ENCODE data around the gene TM2D1. TPM values are rescaled to one million over a fixed set of nuclear protein-coding genes. Genes with fewer than 3 reads are reported as not detected.
A peak's percentile ranks its signal among the peaks of the same experiment; 100 is the strongest.

Gene TM2D1
- total and polyA plus RNA-seq, 4 donors, result 13.7 to 33.4 (median 25.7) TPM

- no peak for TF ChIP-seq HNF4G (IDR thresholded peaks at IDR 0.05)
- no peak for TF ChIP-seq TAF1 (conservative IDR thresholded peaks at IDR 0.05)
- no peak for TF ChIP-seq NR2F2 (IDR thresholded peaks at IDR 0.05)
- TF ChIP-seq EGR1 (IDR thresholded peaks at IDR 0.05; ENCODE audit: low read depth in 2 of 2), result no peak
- no peak for TF ChIP-seq REST (IDR thresholded peaks at IDR 0.05)
- DNase-seq (ENCODE audit: low spot score), result no peak
- Histone ChIP-seq H3K4me1 (ENCODE audit: control insufficient read depth in 4 of 4, insufficient read depth in 4 of 4, low read length in 3 of 4) (peaks cover 4 to 35% (median 11%) of the 10 kb centered on the region in 4 donors), H3K27ac (ENCODE audit: low read depth in 1 of 2, low read length in 2 of 2) (peak overlapping the region; percentile 88 to 89), H3K9ac (ENCODE audit: low read depth in 1 of 2, low read length in 2 of 2) (no peak overlapping the region), H3K27me3 (ENCODE audit: control insufficient read depth in 4 of 4, insufficient read depth in 4 of 4, low read length in 3 of 4) (no peaks in the 10 kb centered on the region), H3K4me3 (ENCODE audit: low read depth in 1 of 3, low read length in 3 of 3) (peak overlapping the region in 2 of 3 donors; percentile 73 to 82), H3K9me3 (ENCODE audit: control insufficient read depth in 4 of 4, low read length in 3 of 4) (no peaks in the 10 kb centered on the region), H3K36me3 (ENCODE audit: control insufficient read depth in 4 of 4, insufficient read depth in 3 of 4, low read depth in 1 of 4, low read length in 3 of 4) (no peaks in the 10 kb centered on the region)
- 88% methylated on average over 6 of the region's 6 CpGs for WGBS
Measured at GRCh38 chr1:61743716-61744580, 19.0 kb upstream of the TM2D1 start.

- no peak for DNase-seq (ENCODE audit: low spot score)
- Histone ChIP-seq H3K4me3 (ENCODE audit: low read depth in 1 of 3, low read length in 3 of 3) (peak overlapping the region; percentile 73 to 92 (median 82)), H3K9me3 (ENCODE audit: control insufficient read depth in 4 of 4, low read length in 3 of 4) (no peaks in the 10 kb centered on the region), H3K27me3 (ENCODE audit: control insufficient read depth in 4 of 4, insufficient read depth in 4 of 4, low read length in 3 of 4) (no peaks in the 10 kb centered on the region), H3K36me3 (ENCODE audit: control insufficient read depth in 4 of 4, insufficient read depth in 3 of 4, low read depth in 1 of 4, low read length in 3 of 4) (no peaks in the 10 kb centered on the region), H3K4me1 (ENCODE audit: control insufficient read depth in 4 of 4, insufficient read depth in 4 of 4, low read length in 3 of 4) (peaks cover 4 to 33% (median 11%) of the 10 kb centered on the region in 4 donors), H3K9ac (ENCODE audit: low read depth in 1 of 2, low read length in 2 of 2) (peak overlapping the region in 1 of 2 donors; percentile 80), H3K27ac (ENCODE audit: low read depth in 1 of 2, low read length in 2 of 2) (peak overlapping the region; percentile 88 to 89)
- 55% methylated on average over 5 of the region's 5 CpGs for WGBS
- no peak for TF ChIP-seq YY1 (IDR thresholded peaks at IDR 0.05)
- no peak for TF ChIP-seq REST (IDR thresholded peaks at IDR 0.05)
- no peak for TF ChIP-seq GABPA (IDR thresholded peaks at IDR 0.05 in 1 of 2, conservative IDR thresholded peaks at IDR 0.05 in 1 of 2)
- TF ChIP-seq RXRA (IDR thresholded peaks at IDR 0.05), result no peak
- TF ChIP-seq JUND (IDR thresholded peaks at IDR 0.05), result no peak
- no peak for TF ChIP-seq HNF4G (IDR thresholded peaks at IDR 0.05)
- no peak for TF ChIP-seq HNF4A (conservative IDR thresholded peaks at IDR 0.05)
- TF ChIP-seq FOXA2 (IDR thresholded peaks at IDR 0.05), result no peak
- TF ChIP-seq ZBTB33 (IDR thresholded peaks at IDR 0.05), result no peak
- no peak for TF ChIP-seq NR2F2 (IDR thresholded peaks at IDR 0.05)
- no peak for TF ChIP-seq CTCF (IDR thresholded peaks at IDR 0.05; ENCODE audit: low read depth, low read length, missing input control)
- TF ChIP-seq FOXA1 (IDR thresholded peaks at IDR 0.05), result no peak
- no peak for TF ChIP-seq MAX (IDR thresholded peaks at IDR 0.05)
- TF ChIP-seq TAF1 (conservative IDR thresholded peaks at IDR 0.05), result no peak
- no peak for TF ChIP-seq ATF3 (IDR thresholded peaks at IDR 0.05)
- TF ChIP-seq RAD21 (IDR thresholded peaks at IDR 0.05), result no peak
- TF ChIP-seq EGR1 (IDR thresholded peaks at IDR 0.05; ENCODE audit: low read depth in 2 of 2), result no peak
- no peak for TF ChIP-seq SP1 (IDR thresholded peaks at IDR 0.05)
Measured at GRCh38 chr1:61743431-61743705, 18.4 kb upstream of the TM2D1 start.

Data from liver (tissue), 9 donors.